ENCODE data around the gene RARRES1.

Gene RARRES1

GRCh38 chr3:158763421-158763820 is 31.2 kb upstream of the RARRES1 start:
- DNase-seq = no peak

GRCh38 chr3:158762701-158763100 is 30.4 kb upstream of the RARRES1 start:
- no peak for DNase-seq

DNA sequence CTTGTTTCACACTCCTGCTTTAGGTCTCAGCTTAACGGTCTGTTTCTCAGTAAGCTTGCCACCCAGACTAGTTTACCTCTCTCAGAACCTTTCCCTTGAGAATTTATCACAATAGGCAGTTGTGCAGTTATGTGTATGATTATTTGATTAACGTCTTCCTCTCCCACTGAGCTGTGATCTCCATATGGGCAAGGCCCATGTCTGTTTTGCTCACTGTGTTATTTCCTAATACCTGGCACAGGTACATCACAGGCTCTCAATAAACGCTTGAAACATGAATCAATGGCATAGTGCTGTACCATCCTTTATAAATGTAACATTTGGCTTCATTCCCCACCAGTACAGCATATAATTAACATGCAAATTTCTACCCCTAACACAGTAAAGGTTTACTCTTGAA is 29.1 kb upstream of the RARRES1 start:
- DNase-seq = no peak

DNA sequence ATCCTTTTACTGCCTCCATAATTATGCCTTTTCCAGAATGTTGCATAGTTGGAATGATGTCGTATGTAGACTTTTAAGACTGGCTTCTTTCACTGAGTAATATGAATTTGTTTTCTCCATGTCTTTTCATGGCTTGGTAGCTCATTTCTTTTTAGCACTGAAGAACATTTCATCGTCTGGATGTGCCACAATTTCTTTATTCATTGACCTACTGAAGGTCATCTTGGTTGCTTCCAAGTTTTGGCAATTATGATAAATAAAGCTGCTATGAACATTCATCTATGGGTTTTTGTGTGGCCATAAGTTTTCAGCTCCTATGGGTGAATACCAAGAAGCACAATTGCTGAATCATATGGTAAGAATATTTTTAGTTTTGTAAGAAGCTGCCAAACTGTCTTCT is 23.2 kb upstream of the RARRES1 start:
- no peak for DNase-seq

DNA sequence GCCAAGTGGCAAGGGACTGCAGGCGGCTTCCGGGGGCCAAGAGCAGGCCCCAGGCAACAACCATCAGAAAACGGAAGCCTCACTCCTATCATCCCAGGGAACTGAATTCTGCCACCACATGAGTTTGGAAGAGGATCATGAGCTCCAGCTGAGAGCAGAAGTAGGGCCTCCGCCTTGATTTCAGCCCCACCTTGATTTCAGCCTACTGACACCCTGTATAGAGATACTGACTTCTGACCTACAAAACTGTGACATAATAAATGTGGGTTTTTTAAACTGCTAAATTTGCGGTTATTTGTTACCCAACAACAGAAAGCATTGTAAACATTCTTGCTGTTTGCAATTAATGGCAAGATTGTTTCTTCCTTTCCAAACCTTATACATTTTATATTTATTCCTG is 21.6 kb upstream of the RARRES1 start:
- no peak for DNase-seq

DNA sequence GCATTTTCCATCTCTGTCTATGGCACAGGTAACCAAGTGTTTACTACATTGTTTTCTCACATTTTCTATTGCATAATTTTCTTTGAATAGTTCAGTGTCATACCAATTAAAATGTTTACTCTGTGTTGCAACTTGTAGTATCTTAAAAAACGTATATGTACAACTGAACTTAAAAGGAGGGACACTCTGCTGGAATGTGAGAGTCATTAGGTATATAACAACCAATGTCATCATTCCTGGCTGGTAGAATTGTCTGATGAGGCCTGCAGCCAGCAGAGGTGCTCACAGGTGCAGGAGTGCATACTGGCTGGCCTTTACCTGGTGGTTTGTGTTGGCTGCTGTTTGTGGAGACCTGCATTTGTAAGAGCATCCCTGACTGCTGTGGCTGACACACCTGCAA is 19.1 kb upstream of the RARRES1 start:
- no peak for DNase-seq

DNA sequence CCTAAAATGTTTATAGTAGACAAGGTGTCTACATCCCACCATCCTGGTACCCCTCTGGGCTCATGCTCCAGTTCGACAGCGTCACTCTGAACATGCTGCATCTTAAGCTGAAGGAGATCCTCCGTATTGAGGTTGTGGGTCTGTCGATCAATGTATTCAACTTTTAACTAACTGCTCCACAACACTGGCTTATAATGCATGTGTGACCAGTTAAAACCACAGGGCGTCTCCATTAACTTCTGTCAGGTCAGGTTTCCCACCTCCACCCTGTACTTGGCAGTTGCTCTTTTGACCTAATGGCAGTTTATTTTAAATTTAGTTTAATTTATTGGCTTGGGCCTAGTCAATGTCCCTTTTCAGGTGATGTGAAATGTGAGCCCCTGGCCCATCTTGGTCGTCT is 17.8 kb upstream of the RARRES1 start:
- DNase-seq = no peak

GRCh38 chr3:158749526-158749925 is 17.3 kb upstream of the RARRES1 start:
- DNase-seq = no peak

- no peak for DNase-seq
Measured at GRCh38 chr3:158748237-158748828, 16.1 kb upstream of the RARRES1 start.

- DNase-seq = no peak
Measured at GRCh38 chr3:158747417-158747816, 15.2 kb upstream of the RARRES1 start.

DNA sequence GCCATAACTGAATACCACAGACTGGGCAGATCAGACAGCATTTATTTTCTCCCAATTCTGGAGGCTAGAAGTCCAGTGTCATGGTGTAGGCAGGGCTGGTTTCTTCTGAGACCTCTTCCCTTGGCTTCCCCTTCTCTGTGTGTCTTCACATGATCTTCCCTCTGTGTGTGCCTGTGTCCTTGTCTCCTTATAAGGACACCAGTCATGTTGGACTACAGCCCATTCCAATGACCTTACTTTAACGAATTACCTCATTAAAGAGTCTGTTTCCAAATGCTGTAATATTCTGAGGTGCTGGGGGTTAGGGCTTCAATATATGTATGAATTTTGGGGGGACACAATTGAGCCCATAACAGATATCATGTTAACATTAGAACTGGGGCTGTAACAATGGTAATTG is 13.3 kb upstream of the RARRES1 start:
- no peak for DNase-seq

DNA sequence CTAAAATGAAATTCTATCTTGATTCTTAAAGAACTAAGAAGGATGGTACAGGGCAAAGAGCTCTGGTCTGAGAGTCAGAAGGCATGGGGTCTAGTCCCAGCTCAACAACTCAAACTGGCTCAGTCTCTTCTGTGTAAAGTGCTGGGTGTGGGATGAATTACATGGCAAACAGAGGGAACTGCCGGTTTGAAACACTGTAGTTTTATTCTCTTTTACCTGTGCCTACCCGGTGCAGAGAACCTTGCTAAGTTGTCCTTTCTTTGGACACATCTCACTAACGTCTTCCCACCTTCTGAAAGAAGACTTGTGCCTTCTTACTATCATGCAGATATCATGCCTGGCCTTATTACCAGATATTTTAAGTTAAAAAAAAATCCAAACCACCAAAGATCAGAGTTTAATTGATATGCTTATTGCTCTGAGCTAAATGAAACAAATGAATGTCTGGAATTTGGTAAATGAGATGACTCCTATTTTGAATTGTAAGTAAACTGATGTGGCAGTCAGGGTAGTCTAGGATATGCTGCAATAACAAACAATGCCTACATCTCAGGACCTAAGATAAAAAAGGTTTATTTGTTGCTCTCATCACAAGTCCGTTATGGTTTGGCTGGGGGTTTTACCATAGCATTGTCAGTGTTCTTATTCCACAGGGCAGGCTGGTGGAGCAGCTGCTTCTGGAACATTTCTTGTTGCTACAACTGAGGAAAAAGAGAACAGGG is 12.5 kb upstream of the RARRES1 start:
- no peak for DNase-seq

- DNase-seq = no peak
Measured at GRCh38 chr3:158743664-158744566, 11.7 kb upstream of the RARRES1 start.

DNA sequence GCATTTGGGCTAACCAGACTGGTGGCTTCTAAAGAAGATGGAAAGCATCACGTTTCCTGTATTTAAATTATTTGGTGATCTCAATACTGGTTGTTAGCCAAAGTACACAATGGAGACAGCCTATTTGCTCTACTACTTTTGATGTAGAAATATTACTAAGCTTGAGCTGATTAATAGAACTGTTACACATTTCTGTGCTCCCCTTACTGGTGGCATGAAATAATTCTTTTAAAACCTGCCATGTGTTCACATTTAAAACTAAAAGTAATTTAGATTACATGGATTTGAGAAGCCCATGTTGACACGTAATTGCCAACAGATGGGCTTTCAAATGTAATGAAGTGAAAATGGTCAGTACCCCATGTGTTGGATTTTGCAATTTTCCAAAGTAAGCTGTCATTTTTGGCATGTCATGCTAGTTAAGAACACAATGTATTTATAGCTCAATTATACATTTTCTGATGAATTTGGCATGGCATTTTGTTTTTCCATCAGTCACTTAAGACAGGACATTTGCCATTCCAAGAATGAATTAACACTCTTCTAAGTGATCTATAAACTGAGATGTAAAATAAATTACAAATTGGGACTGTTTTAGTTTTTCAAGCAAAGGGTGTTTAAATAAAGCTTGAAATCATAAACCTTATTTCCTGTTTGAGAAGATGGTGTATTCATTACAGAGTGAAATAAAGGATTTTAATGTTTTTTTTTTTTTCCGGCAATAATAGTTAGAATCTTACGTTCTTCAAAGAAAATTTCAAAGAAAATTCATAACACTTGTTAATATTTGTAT is 10.8 kb upstream of the RARRES1 start:
- no peak for DNase-seq

DNA sequence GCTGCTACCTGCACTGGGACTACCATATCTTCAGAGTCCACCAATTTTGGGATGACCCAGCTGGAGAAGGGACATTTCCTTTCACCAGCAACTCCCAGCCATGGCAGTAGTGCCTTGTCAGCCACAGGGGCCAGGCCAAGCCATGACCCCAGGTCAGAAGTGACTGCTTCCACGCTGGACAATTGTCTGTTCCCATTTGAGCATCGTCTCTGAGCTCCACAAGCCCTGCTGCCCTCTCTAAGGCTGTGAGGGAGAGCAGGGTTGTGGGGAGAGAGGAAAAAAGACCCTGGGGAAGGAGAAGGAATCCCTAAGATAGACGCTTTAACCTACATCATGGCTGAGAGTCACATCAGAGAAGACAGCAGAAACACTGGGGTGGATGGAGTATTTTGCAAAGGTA is 7.4 kb upstream of the RARRES1 start:
- DNase-seq = no peak

DNA sequence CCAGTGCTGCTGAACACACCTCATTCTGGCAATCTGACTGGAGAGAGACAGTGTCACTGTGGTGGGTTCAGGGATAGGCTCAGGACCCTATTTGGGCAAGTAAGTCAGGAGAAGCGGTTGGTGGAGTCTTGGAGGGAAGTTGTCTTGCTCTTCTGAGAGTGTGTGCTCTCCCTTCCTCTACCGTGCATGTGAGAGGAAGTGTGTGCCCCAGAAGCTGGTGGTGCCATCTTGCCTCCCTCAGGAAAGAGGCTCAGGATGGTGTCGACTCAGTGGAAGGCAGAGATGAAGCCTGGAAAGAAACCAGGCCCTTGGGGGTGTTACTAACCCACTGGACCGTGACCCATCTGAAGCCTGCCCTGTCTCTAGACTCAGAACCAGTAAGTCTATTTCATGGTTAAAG is 6.8 kb upstream of the RARRES1 start:
- no peak for DNase-seq

GRCh38 chr3:158738653-158739052 is 6.4 kb upstream of the RARRES1 start:
- DNase-seq = no peak

GRCh38 chr3:158737976-158738615 is 5.8 kb upstream of the RARRES1 start:
- no peak for DNase-seq

GRCh38 chr3:158737410-158737809 is 5.2 kb upstream of the RARRES1 start:
- DNase-seq = no peak

DNA sequence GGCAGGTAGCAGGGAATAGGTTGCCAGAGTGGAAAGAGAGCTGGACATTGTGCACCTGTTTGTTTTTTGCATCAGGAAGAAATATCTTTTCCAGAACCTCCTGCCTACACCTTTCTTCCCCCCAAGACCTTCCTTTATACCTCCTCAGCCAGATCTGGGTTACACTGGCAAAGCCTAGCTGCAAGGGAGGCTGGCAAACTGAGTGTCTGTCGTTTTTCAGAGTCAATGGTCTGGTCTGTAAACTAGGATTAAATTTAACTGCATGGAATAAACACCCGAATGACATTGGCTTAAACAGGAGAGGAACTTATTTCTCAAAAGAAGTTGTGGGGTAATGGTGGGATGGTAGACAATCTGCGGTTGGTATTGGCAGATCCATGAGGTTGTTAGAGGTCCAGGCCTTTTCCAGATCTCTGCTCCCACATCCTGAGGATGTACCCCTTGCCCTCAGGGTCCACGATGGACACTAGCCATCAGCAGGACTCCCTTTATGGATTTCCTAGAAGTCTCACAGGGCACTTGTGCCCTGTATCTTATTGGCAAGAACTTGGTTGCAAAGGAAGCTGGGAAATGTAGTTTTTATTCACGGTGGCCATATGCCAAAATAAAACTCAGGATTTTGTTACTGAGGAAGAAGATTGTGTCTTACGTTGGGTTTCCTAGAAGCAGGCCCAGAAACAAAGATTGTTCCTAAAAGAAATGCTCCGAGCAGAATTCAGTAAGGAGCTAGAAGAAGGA is 3.2 kb upstream of the RARRES1 start:
- DNase-seq = no peak

DNA sequence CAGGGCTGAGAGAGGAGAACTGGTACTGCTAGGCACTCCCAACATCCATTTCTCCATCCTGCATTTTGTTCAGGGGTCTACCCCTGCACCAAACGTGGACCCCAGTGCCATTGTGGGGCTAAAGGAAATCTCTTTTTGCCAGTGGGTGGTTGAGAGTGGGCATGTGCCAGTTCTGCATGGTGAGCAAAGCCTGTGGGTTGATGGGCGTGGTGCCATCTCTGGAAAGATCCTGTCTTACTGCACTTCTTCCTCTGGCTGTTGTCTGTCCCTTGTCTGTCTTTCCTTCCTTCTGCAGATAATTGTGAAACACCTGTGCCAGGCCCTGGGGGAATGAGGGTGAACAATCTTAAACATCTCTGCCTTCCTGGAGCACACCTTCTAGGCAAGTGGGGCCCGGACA is 1.4 kb upstream of the RARRES1 start:
- no peak for DNase-seq

GRCh38 chr3:158732856-158733200 is 571 bp upstream of the RARRES1 start:
- no peak for DNase-seq
